Prostate gland (tissue), 2 donors: ENCODE measurements around the gene NEDD4L. TPM values are rescaled to one million over a fixed set of nuclear protein-coding genes. Genes with fewer than 3 reads are reported as not detected.

ENCODE experiments used
- DNase-seq: peaks from one replicate; pipeline ENCODE4 v3.0.0-alpha.2; 2019; ENCODE audit warnings: low spot score
- H3K27ac ChIP-seq, 2 donors: fragments of 200-600 bp; sonication (generic); 2 replicates each; pipeline ENCODE4 v1.5.1; 2017 to 2019
- H3K27me3 ChIP-seq: fragments of 200-600 bp; sonication (generic); replicated peaks from 2 replicates; pipeline ENCODE4 v1.5.1; 2019; ENCODE audit not compliant: insufficient read depth
- H3K36me3 ChIP-seq, 2 donors: fragments of 200-600 bp; sonication (generic); 1 replicate in 1 of 2; 2 replicates in 1 of 2; pipeline versions ENCODE4 v1.5.1 to v1.8.1; 2017 to 2019
- H3K4me1 ChIP-seq: fragments of 200-600 bp; sonication (generic); replicated peaks from 2 replicates; pipeline ENCODE4 v1.5.1; 2019
- H3K4me3 ChIP-seq, 2 donors: fragments of 200-600 bp; sonication (generic); 2 replicates each; pipeline ENCODE4 v1.5.1; 2017 to 2019
- H3K9me3 ChIP-seq: fragments of 200-600 bp; sonication (generic); 2 replicates; pipeline ENCODE4 v1.5.1; 2017
- CTCF ChIP-seq, 4 experiments: fragments of 200-600 bp in 2 of 4; fragments of 450-650 bp in 2 of 4; sonication (generic) in 2 of 4; IDR thresholded peaks; 1 replicate in 3 of 4; 2 replicates in 1 of 4; pipeline ENCODE4 v1.5.1; 2016 to 2019; ENCODE audit warnings: antibody characterized with exemption in 4 of 4, mild to moderate bottlenecking in 2 of 4, moderate library complexity in 2 of 4
- POLR2A ChIP-seq: fragments of 450-650 bp; IDR thresholded peaks from one replicate; pipeline ENCODE4 v1.6.1; 2016; ENCODE audit warnings: antibody characterized with exemption, mild to moderate bottlenecking
- POLR2AphosphoS5 ChIP-seq: sonication (generic); formaldehyde crosslinking; IDR thresholded peaks from one replicate; pipeline ENCODE4 v1.6.1; 2017; ENCODE audit warnings: antibody characterized with exemption
- WGBS: methylation state at CpG from one replicate; pipeline ENCODE4 v1.1.5; 2018; 5-methylcytosine and 5-hydroxymethylcytosine counted together
- intact Hi-C: fragments of 100-400 bp; cut with DNase I; formaldehyde crosslinking; loops from one replicate; pipeline ENCODE4 v1.14.2; 2022
- total RNA-seq, 2 donors: library from RNA; depleted of rRNA; stranded (reverse); fragments of >200 nt; gene quantifications; one replicate each; pipeline ENCODE4 v1.1.0, GENCODE V29; 2016

Gene NEDD4L
- total RNA-seq, 2 donors from 2014 or later: 280 to 420 TPM

DNA sequence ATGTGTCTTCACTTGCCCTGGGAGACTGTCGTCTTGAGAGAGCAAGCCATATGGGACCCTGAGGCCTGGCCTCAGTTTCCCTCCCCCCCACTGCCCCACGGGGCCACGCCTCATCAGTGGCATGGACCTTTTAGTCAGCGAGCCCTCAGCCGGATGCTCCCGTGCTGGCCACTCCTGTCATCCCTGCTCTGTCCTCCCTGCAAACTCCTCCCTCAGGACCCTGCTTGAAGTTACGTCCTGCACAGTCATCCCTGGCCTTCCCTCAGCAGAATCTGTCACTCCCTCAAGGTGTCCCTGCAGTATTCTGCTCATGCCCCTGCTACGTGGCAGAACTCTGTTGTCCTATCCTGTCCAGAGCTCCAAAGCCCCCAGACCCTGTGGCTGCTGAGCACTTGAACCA, 265.1 kb downstream of the NEDD4L start:
- Histone ChIP-seq H3K27ac (peak overlapping the region; percentile 68 to 70), H3K4me3 (no peak overlapping the region), H3K4me1 (peaks cover 14% of the 10 kb centered on the region), H3K36me3 (no peaks in the 10 kb centered on the region), H3K27me3 (no peaks in the 10 kb centered on the region), H3K9me3 (no peaks in the 10 kb centered on the region)
- DNase-seq: no peak
- intact Hi-C loops: no loop called here
- TF ChIP-seq CTCF (IDR thresholded peaks at IDR 0.05) (no peak), POLR2A (no peak), POLR2AphosphoS5 (no peak)
- WGBS: 92% methylated on average over 8 of the region's 8 CpGs

DNA sequence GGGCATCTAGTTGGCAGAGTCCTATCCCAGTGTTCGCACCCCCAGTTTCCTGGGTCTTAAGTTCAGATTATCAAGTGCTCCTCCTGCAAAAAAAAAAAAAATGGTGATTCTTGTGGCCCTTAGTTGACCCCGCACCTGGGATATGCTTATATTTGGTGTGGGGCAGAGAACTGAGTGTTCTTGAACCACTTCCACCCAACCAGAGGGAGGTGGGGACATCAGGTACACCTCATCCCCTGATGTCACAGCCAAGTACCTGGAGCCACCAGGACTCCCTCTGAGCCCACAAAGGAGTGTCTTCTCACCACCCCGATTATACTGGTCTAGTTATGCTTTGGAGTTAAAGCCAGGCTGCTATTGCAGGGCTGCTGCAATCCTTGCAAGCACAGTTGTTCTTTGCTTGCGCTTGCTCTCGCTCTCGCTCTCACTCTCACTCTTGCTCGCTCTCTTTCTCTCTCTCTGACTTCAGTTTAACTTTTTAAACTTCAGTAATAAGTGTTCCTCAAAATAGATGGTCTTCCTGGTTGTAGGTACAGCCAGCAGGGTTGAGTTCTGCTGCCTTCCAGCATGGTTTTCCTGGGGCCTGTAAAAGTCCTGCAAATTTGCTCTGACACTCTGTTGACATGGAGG, 265.7 kb downstream of the NEDD4L start:
- H3K36me3 ChIP-seq: no peaks in the 10 kb centered on the region
- no peak for DNase-seq
- H3K4me1 ChIP-seq: peaks cover 17% of the 10 kb centered on the region
- H3K4me3 ChIP-seq: no peak overlapping the region
- peak overlapping the region; percentile 68 to 70 for H3K27ac ChIP-seq
- no peaks in the 10 kb centered on the region for H3K9me3 ChIP-seq
- TF ChIP-seq POLR2AphosphoS5 (peak; percentile 36), CTCF (IDR thresholded peaks at IDR 0.05) (no peak)
- intact Hi-C loops: loop anchor here (10.0 kb wide), 2 partner anchors 185 to 265 kb away; partner anchors contain the start of gene NEDD4L
- 86% methylated on average over 7 of the region's 7 CpGs for WGBS
- no peaks in the 10 kb centered on the region for H3K27me3 ChIP-seq

- intact Hi-C loops: loop anchor here (10.0 kb wide), 2 partner anchors 184 to 266 kb away; partner anchors contain the start of gene NEDD4L
- Histone ChIP-seq H3K27ac (peak overlapping the region; percentile 68 to 70), H3K27me3 (no peaks in the 10 kb centered on the region), H3K36me3 (no peaks in the 10 kb centered on the region), H3K4me3 (no peak overlapping the region), H3K4me1 (peaks cover 25% of the 10 kb centered on the region), H3K9me3 (no peaks in the 10 kb centered on the region)
- peak; percentile 88 for TF ChIP-seq POLR2AphosphoS5
- no peak for TF ChIP-seq CTCF (IDR thresholded peaks at IDR 0.05)
- TF ChIP-seq POLR2A: peak; percentile 55
- peak; percentile 73 for DNase-seq
- 41% methylated on average over 7 of the region's 7 CpGs for WGBS
These were observed 266.5 kb downstream of the NEDD4L start for GRCh38 chr18:58310517-58310916.

DNA sequence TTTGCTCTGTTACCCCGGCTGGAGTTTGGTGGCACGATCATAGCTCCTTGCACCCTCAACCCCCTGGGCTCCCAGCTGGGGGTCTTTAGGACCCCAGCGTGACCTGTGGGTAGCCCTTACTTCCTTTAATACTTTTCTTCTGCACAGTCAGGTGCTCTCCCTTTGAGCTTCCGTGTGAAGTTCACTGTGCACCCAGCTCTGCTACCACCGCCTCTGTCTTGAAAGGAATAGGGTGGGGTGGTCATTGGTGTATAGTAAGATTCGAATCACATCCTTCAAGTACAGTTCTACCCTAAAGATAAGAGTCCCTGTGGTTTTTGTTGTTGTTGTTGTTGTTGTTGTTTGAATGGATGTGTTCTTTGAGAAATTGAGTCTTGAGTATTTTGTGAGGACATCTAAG, 267.4 kb downstream of the NEDD4L start:
- H3K4me1 ChIP-seq: peaks cover 34% of the 10 kb centered on the region
- no peaks in the 10 kb centered on the region for H3K27me3 ChIP-seq
- whole genome bisulfite sequencing: 87% methylated on average over 6 of the region's 6 CpGs

More for the DNA sequence above, 267.4 kb downstream of the NEDD4L start:
- Histone ChIP-seq H3K4me3 (no peak overlapping the region), H3K9me3 (no peaks in the 10 kb centered on the region), H3K27ac (peak overlapping the region; percentile 68 to 70), H3K36me3 (no peaks in the 10 kb centered on the region)
- DNase-seq: no peak
- intact Hi-C loops: loop anchor here (10.0 kb wide), 2 partner anchors 183 to 267 kb away; partner anchors contain the start of gene NEDD4L
- no peak for TF ChIP-seq POLR2A
- TF ChIP-seq CTCF (IDR thresholded peaks at IDR 0.05): no peak
- TF ChIP-seq POLR2AphosphoS5: no peak
